T-helper 1 cell treated with Interleukin-12 subunit alpha and Interleukin-12 subunit beta and Interleukin-4 antibody, amounts not matched to agents 30 μg/mL and 1 μg/mL, for 36 hours (primary cell): ENCODE measurements around the gene PIK3R1.

Experiments
- H3K27ac Mint-ChIP-seq: one replicate; pipeline ENCODE4 v1.8.0; 2021; ENCODE audit warnings: mild to moderate bottlenecking, mixed read lengths
- H3K27me3 Mint-ChIP-seq: one replicate; pipeline ENCODE4 v1.8.0; 2021; ENCODE audit warnings: low read depth, mixed read lengths
- H3K36me3 Mint-ChIP-seq: one replicate; pipeline ENCODE4 v1.8.0; 2021; ENCODE audit warnings: low read depth, mixed read lengths
- H3K4me1 Mint-ChIP-seq: one replicate; pipeline ENCODE4 v1.8.0; 2021; ENCODE audit warnings: low read depth, mixed read lengths
- H3K4me3 Mint-ChIP-seq: one replicate; pipeline ENCODE4 v1.8.0; 2021; ENCODE audit warnings: mild to moderate bottlenecking, moderate library complexity, mixed read lengths
- H3K9me3 Mint-ChIP-seq: one replicate; pipeline ENCODE4 v1.8.0; 2021; ENCODE audit warnings: mixed read lengths

The PIK3R1 gene

GRCh38 chr5:68216245-68217046 is 890 bp downstream of the PIK3R1 start:
- Mint-ChIP-seq H3K27me3 (peaks cover 4% of the 10 kb centered on the region), H3K36me3 (peaks cover 15% of the 10 kb centered on the region), H3K4me1 (peaks cover 37% of the 10 kb centered on the region), H3K4me3 (peak overlapping the region; percentile 94), H3K27ac (peak overlapping the region; percentile 84), H3K9me3 (peaks cover 7% of the 10 kb centered on the region)

DNA sequence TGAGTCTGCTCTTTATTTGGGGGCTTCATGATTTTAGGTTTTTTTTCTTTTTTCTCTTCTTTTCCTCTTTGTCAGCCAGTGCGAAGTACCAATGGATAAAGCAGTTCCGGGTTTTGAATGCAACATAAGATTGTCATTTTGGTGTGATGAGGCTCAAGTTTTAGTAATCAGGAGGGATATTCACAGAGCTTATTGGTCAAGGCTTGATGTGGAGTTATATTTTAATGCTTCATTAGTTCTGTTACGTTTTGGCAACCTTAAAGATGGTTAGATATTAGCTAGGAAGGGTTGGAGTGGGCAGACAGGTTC is 1.4 kb downstream of the PIK3R1 start:
- Mint-ChIP-seq H3K36me3 (peaks cover 13% of the 10 kb centered on the region), H3K27me3 (peaks cover 4% of the 10 kb centered on the region), H3K4me3 (peak overlapping the region; percentile 94), H3K27ac (peak overlapping the region; percentile 84), H3K4me1 (peaks cover 40% of the 10 kb centered on the region), H3K9me3 (peaks cover 3% of the 10 kb centered on the region)

- Mint-ChIP-seq H3K9me3 (no peaks in the 10 kb centered on the region), H3K27me3 (peaks cover 4% of the 10 kb centered on the region), H3K4me1 (peaks cover 43% of the 10 kb centered on the region), H3K4me3 (peak overlapping the region; percentile 94), H3K27ac (no peak overlapping the region), H3K36me3 (peaks cover 13% of the 10 kb centered on the region)
Measured at GRCh38 chr5:68217528-68217927, 2.0 kb downstream of the PIK3R1 start.

GRCh38 chr5:68219161-68219816 is 3.7 kb downstream of the PIK3R1 start:
- Mint-ChIP-seq H3K4me1 (peaks cover 48% of the 10 kb centered on the region), H3K9me3 (no peaks in the 10 kb centered on the region), H3K36me3 (peaks cover 18% of the 10 kb centered on the region), H3K4me3 (no peak overlapping the region), H3K27me3 (no peaks in the 10 kb centered on the region), H3K27ac (no peak overlapping the region)

DNA sequence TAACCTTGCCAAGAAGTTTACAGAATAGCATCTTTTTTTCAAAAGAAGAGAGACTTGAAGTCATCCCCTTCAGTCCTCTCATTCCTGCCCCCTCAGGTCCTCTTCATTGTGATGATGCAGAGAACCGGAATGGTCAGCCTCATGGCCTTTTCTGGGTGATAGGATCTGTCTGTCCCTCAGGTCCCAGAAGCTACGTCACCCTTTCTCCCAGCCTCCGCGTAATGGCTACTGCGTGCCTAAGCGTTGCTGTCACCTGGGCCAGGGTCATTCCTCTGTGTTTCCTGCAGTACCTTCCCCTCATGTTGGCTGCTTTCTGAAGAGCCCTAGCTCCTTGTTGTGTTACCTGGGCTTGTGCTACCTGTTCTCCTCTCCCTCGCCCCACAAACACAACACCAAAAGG is 4.7 kb downstream of the PIK3R1 start:
- no peak overlapping the region for H3K4me3 Mint-ChIP-seq
- no peaks in the 10 kb centered on the region for H3K27me3 Mint-ChIP-seq
- H3K4me1 Mint-ChIP-seq = peaks cover 50% of the 10 kb centered on the region
- peaks cover 19% of the 10 kb centered on the region for H3K36me3 Mint-ChIP-seq
- H3K27ac Mint-ChIP-seq = no peak overlapping the region
- H3K9me3 Mint-ChIP-seq = no peaks in the 10 kb centered on the region

- Mint-ChIP-seq H3K4me3 (no peak overlapping the region), H3K27ac (no peak overlapping the region), H3K36me3 (peaks cover 22% of the 10 kb centered on the region), H3K9me3 (no peaks in the 10 kb centered on the region), H3K4me1 (peaks cover 56% of the 10 kb centered on the region), H3K27me3 (no peaks in the 10 kb centered on the region)
Measured at GRCh38 chr5:68220914-68221313, 5.4 kb downstream of the PIK3R1 start.

DNA sequence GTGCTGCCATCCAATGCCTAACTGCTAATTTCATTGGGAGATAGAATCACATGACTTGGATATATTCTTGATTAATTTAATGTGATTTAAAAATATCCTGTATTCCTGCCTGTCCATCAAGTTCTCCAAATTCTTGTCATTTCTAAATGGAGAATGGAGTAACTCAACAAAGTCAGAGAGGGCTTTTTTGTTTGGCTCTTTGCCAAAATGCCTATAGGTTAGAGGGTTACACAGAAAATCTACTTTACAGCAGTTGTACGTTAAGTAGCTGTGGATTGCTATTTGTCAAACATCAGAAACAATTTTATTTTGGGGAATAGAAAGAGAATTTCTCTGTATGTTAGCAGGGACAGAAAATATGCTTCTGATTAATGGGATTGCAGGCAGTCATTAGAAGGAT is 5.9 kb downstream of the PIK3R1 start:
- Mint-ChIP-seq H3K9me3 (no peaks in the 10 kb centered on the region), H3K27me3 (no peaks in the 10 kb centered on the region), H3K36me3 (peaks cover 28% of the 10 kb centered on the region), H3K4me1 (peaks cover 59% of the 10 kb centered on the region), H3K27ac (no peak overlapping the region), H3K4me3 (no peak overlapping the region)

DNA sequence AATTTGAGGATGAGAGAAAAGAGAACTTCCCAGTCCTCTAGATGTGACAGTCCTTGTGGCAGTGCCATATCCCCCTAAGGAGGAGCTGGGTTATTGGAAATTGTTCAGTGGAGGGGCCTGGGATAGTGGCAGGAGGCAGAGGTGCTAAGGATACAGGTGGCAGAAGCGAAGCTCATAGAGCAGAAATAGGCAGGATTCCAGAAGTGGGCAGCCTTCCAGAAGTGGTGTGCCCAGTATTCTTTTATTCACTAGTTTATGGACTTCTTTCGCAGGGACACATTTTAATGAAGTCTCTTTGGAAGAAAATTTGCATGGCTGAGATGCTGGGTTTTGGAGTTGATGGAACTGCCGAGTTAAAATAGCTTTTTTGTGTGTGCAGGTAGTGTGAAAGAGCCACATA is 6.8 kb downstream of the PIK3R1 start:
- Mint-ChIP-seq H3K36me3 (peaks cover 31% of the 10 kb centered on the region), H3K27me3 (no peaks in the 10 kb centered on the region), H3K9me3 (no peaks in the 10 kb centered on the region), H3K27ac (no peak overlapping the region), H3K4me3 (no peak overlapping the region), H3K4me1 (peaks cover 56% of the 10 kb centered on the region)

DNA sequence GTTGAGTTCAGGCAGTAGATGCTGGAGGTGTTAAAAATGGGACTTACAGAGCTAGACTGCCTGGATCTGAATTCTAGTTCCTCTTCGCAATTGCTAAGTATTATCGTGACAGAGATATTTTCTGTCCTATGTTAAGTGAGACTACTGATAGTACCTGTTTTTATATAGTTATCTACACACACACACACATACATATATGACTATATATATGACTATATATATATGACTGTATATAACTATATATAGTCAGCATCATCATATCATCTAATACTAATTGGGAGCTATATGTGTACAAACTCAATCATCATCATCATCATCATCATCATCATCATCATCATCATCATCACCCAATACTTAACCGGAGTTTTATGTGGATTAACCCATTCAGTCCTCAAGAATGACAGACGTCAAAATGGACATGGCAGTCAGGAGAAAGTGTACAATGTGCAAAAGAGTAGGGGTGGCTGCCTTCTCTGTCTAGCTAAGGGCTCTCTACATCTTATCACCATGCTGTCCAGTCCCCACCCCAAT is 7.3 kb downstream of the PIK3R1 start:
- Mint-ChIP-seq H3K27ac (no peak overlapping the region), H3K9me3 (no peaks in the 10 kb centered on the region), H3K4me1 (peaks cover 54% of the 10 kb centered on the region), H3K36me3 (peaks cover 33% of the 10 kb centered on the region), H3K4me3 (no peak overlapping the region), H3K27me3 (no peaks in the 10 kb centered on the region)

DNA sequence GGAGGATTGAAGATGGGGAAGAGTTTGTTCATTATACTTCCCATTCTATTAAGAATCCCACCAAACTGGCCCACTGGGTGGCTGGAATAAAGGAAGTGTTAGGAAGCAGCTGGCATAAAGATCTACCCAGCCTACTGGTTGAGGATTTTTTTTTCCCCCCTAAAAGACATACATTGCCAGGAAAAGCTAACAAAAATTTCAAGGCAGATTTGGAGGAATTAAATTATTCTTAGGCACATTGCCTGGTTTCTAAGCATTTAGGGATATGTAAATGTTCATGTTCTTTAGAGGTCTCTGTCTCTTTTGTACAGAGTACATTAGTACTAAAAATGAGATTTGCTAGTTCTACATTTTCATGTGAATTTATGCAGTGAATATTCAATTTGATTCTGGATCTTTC is 8.3 kb downstream of the PIK3R1 start:
- Mint-ChIP-seq H3K4me3 (no peak overlapping the region), H3K9me3 (no peaks in the 10 kb centered on the region), H3K27me3 (no peaks in the 10 kb centered on the region), H3K4me1 (peaks cover 47% of the 10 kb centered on the region), H3K27ac (no peak overlapping the region), H3K36me3 (peaks cover 33% of the 10 kb centered on the region)

GRCh38 chr5:68224509-68225187 is 9.1 kb downstream of the PIK3R1 start:
- Mint-ChIP-seq H3K36me3 (peaks cover 34% of the 10 kb centered on the region), H3K4me1 (peaks cover 42% of the 10 kb centered on the region)

DNA sequence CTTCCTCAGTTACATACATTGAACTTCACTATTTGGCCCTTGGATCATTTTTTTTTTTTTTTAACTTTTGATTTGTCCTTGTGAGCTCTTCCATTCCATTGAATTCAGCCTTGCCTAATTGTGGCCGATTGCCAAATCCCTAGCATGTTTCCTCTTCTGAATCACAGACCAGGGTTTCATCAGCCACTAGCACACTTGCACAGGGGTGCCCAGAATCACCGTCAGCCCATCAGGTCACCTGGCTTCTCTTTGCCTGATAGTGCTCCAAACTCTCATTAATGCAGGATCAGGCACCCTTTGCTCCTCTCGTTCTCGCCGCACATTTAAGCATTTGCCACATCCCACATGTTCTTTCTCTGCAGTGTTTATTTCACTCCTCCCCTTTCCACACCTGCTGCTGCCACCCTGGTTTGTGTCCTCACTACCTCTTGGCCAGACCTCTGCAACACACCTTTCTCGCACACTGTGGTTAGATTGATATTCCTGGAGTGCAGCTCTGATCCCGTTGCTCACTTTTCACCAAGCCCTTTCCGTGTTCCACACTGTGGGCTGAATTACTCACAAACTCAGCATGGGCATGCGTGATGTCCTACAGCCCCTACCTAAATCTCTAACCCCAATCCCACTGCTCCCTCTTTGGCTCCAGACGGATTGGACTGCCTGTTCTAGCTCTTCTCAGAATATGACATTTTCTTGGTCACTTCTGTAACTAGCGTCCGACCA is 9.8 kb downstream of the PIK3R1 start:
- H3K4me3 Mint-ChIP-seq = no peak overlapping the region
- no peaks in the 10 kb centered on the region for H3K9me3 Mint-ChIP-seq
- H3K27ac Mint-ChIP-seq = no peak overlapping the region
- peaks cover 44% of the 10 kb centered on the region for H3K4me1 Mint-ChIP-seq
- H3K27me3 Mint-ChIP-seq = no peaks in the 10 kb centered on the region
- peaks cover 33% of the 10 kb centered on the region for H3K36me3 Mint-ChIP-seq

More at GRCh38 chr5:68224509-68225187, 9.1 kb downstream of the PIK3R1 start:
- no peaks in the 10 kb centered on the region for H3K9me3 Mint-ChIP-seq
- H3K4me3 Mint-ChIP-seq = no peak overlapping the region
- no peak overlapping the region for H3K27ac Mint-ChIP-seq
- no peaks in the 10 kb centered on the region for H3K27me3 Mint-ChIP-seq

GRCh38 chr5:68225911-68226545 is 10.5 kb downstream of the PIK3R1 start:
- Mint-ChIP-seq H3K27me3 (no peaks in the 10 kb centered on the region), H3K4me1 (peaks cover 42% of the 10 kb centered on the region), H3K27ac (no peak overlapping the region), H3K9me3 (no peaks in the 10 kb centered on the region), H3K36me3 (peaks cover 30% of the 10 kb centered on the region), H3K4me3 (no peak overlapping the region)

DNA sequence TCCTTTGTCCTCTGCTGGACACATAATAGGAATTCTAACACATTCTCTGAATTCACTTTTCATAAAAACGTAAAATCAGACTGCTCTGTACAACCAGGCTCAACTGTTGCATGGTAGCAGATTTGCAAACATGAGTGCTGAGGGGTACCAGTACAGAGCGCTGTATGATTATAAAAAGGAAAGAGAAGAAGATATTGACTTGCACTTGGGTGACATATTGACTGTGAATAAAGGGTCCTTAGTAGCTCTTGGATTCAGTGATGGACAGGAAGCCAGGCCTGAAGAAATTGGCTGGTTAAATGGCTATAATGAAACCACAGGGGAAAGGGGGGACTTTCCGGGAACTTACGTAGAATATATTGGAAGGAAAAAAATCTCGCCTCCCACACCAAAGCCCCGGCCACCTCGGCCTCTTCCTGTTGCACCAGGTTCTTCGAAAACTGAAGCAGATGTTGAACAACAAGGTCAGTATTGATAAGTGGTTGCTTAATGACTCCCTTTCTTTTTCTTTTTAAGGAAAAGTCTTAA is 11.1 kb downstream of the PIK3R1 start:
- Mint-ChIP-seq H3K4me1 (peaks cover 42% of the 10 kb centered on the region), H3K27me3 (no peaks in the 10 kb centered on the region), H3K4me3 (no peak overlapping the region), H3K27ac (no peak overlapping the region), H3K36me3 (peaks cover 30% of the 10 kb centered on the region), H3K9me3 (no peaks in the 10 kb centered on the region)
